Measurements from ENCODE around the gene MARCKS.

MARCKS gene

DNA sequence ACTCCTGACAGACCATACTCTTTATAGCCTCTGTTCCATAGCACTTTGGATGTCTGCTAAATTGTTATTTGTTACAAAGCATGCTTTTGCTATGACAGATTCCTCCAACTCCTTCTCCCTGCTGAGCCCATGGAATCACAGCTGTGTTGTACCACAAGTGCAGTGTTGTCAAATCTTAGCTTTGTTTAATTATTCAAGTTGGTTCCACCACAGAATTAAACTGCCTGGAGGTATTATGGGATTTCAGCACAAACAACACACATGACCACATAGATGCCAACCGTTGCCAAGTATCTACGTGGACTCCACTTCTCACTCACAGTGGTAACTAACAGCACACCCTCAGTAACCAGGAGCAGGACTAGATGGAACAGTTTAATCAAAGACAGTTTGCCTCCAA, 32.7 kb upstream of the MARCKS start:
- Histone ChIP-seq H3K4me2 (ENCODE audit: low read length) (no peak overlapping the region), H3K9ac (ENCODE audit: low read length) (no peak overlapping the region), H3K79me2 (ENCODE audit: low read length) (no peaks in the 10 kb centered on the region), H2AFZ (ENCODE audit: low read depth, low read length) (no peak overlapping the region), H3K9me3 (ENCODE audit: insufficient read depth, low read length) (no peaks in the 10 kb centered on the region), H3K36me3 (replicated peaks; ENCODE audit: low read depth, low read length) (no peaks in the 10 kb centered on the region), H3K4me3 (ENCODE audit: low read length) (no peak overlapping the region), H3K4me1 (ENCODE audit: low read length) (peaks cover 6% of the 10 kb centered on the region; the same call in 1 of the 2 replicates), H3K27me3 (ENCODE audit: low read depth, low read length) (no peaks in the 10 kb centered on the region), H3K27ac (ENCODE audit: low read length) (no peak overlapping the region), H4K20me1 (ENCODE audit: insufficient read depth, low read length) (no peaks in the 10 kb centered on the region)
- TF ChIP-seq EZH2phosphoT487 (IDR thresholded peaks at IDR 0.05; ENCODE audit: low read depth) = no peak
- TF ChIP-seq, protein P1, sequence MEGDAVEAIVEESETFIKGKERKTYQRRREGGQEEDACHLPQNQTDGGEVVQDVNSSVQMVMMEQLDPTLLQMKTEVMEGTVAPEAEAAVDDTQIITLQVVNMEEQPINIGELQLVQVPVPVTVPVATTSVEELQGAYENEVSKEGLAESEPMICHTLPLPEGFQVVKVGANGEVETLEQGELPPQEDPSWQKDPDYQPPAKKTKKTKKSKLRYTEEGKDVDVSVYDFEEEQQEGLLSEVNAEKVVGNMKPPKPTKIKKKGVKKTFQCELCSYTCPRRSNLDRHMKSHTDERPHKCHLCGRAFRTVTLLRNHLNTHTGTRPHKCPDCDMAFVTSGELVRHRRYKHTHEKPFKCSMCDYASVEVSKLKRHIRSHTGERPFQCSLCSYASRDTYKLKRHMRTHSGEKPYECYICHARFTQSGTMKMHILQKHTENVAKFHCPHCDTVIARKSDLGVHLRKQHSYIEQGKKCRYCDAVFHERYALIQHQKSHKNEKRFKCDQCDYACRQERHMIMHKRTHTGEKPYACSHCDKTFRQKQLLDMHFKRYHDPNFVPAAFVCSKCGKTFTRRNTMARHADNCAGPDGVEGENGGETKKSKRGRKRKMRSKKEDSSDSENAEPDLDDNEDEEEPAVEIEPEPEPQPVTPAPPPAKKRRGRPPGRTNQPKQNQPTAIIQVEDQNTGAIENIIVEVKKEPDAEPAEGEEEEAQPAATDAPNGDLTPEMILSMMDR (IDR thresholded peaks at IDR 0.05; ENCODE audit: low read depth, low read length) = no peak

DNA sequence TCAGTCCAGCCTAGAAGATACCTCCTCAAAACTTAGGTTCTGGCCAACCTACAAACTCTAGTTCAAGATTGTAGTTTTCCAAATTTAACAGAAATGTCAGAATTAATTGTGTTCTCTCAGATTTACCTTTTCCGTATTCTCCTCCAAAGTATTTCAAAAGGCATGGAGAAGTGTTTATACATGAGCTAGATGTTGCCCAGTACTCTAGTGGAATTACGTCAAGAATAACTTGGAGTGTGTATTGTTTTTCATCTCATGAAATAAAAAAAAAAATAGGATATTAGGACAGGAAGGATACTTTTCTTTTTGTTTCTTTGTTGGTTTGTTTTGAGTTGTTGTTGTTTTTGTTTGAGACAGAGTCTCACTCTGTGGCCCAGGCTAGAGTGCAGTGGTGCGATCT, 32.3 kb upstream of the MARCKS start:
- no peak overlapping the region for H3K27ac ChIP-seq (ENCODE audit: low read length)

DNA sequence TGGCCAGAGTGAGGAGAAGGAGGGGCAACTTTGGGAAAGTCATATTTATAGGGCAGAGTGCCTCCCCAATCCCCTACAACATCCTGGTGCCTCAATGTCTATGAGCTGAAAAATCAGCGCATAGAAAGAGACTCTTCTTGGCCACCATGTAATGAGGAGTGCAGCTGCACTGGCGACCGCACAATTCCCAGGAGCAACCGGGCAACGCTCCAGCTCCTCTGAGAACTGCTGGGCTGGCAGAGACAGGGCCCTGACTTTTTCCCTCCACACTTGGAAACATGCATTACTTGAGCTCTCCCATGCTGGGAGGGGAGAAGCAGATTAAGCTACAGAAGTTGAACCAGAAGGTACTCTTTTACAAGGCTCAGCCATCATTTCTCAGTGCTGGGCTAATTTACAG, 31.4 kb upstream of the MARCKS start:
- Histone ChIP-seq H3K4me1 (ENCODE audit: low read length) (peaks cover 4% of the 10 kb centered on the region; the same call in 1 of the 2 replicates), H3K36me3 (replicated peaks; ENCODE audit: low read depth, low read length) (no peaks in the 10 kb centered on the region), H3K9ac (ENCODE audit: low read length) (no peak overlapping the region), H3K79me2 (ENCODE audit: low read length) (no peaks in the 10 kb centered on the region), H3K9me3 (ENCODE audit: insufficient read depth, low read length) (no peaks in the 10 kb centered on the region), H3K27ac (ENCODE audit: low read length) (no peak overlapping the region), H3K27me3 (ENCODE audit: low read depth, low read length) (no peaks in the 10 kb centered on the region), H3K4me2 (ENCODE audit: low read length) (no peak overlapping the region), H3K4me3 (ENCODE audit: low read length) (no peak overlapping the region), H2AFZ (ENCODE audit: low read depth, low read length) (no peak overlapping the region), H4K20me1 (ENCODE audit: insufficient read depth, low read length) (no peaks in the 10 kb centered on the region)
- no peak for TF ChIP-seq EZH2phosphoT487 (IDR thresholded peaks at IDR 0.05; ENCODE audit: low read depth)
- TF ChIP-seq, protein P1 (IDR thresholded peaks at IDR 0.05; ENCODE audit: low read depth, low read length) = no peak

More for the DNA sequence above, 32.3 kb upstream of the MARCKS start:
- Histone ChIP-seq H3K79me2 (ENCODE audit: low read length) (no peaks in the 10 kb centered on the region), H4K20me1 (ENCODE audit: insufficient read depth, low read length) (no peaks in the 10 kb centered on the region), H3K9ac (ENCODE audit: low read length) (no peak overlapping the region), H3K36me3 (replicated peaks; ENCODE audit: low read depth, low read length) (no peaks in the 10 kb centered on the region), H3K9me3 (ENCODE audit: insufficient read depth, low read length) (no peaks in the 10 kb centered on the region), H3K4me2 (ENCODE audit: low read length) (no peak overlapping the region), H3K4me3 (ENCODE audit: low read length) (no peak overlapping the region), H3K4me1 (ENCODE audit: low read length) (peaks cover 4% of the 10 kb centered on the region; the same call in 1 of the 2 replicates), H3K27me3 (ENCODE audit: low read depth, low read length) (no peaks in the 10 kb centered on the region), H2AFZ (ENCODE audit: low read depth, low read length) (no peak overlapping the region)
- TF ChIP-seq, protein P1 (IDR thresholded peaks at IDR 0.05; ENCODE audit: low read depth, low read length) = no peak
- TF ChIP-seq EZH2phosphoT487 (IDR thresholded peaks at IDR 0.05; ENCODE audit: low read depth) = no peak

DNA sequence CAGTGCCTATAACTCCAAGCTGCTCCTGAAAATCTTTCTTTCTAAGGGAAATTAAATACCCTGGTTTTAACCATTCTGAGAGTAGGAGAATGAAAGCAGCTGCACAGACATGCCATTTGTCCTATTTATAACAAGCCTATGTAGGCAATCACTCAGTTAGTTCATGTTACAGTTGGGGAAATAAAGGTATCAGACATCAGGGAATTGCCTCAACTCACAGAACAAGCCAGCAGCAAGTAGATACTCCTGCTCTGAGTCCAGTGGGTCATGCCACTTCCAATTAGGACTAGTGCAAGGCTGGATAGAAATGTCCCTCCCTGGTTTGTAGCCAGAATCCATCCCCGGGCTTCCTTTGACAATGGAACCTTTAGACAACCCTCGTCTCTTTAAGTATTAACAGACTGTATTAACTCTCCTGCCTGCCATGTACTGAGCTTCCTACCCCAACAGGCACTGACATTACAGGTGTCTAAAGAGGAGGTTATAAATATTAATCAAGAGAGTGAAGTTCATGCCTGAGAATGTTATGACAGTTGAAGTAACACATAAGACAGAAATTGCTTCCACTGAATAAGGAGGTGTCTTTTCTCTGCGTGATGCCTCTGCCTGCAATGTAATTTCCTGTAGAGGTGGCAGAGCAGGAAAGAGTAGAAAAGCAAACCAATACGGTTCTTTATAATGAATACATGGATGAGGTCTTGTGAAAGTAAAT, 28.0 kb upstream of the MARCKS start:
- Histone ChIP-seq H3K9ac (ENCODE audit: low read length) (no peak overlapping the region), H3K4me3 (ENCODE audit: low read length) (no peak overlapping the region), H3K79me2 (ENCODE audit: low read length) (no peaks in the 10 kb centered on the region), H2AFZ (ENCODE audit: low read depth, low read length) (no peak overlapping the region), H3K4me1 (ENCODE audit: low read length) (peaks cover 4% of the 10 kb centered on the region; the same call in 1 of the 2 replicates), H3K27ac (ENCODE audit: low read length) (no peak overlapping the region), H3K36me3 (replicated peaks; ENCODE audit: low read depth, low read length) (no peaks in the 10 kb centered on the region), H4K20me1 (ENCODE audit: insufficient read depth, low read length) (no peaks in the 10 kb centered on the region), H3K9me3 (ENCODE audit: insufficient read depth, low read length) (no peaks in the 10 kb centered on the region), H3K4me2 (ENCODE audit: low read length) (no peak overlapping the region), H3K27me3 (ENCODE audit: low read depth, low read length) (no peaks in the 10 kb centered on the region)
- no peak for TF ChIP-seq EZH2phosphoT487 (IDR thresholded peaks at IDR 0.05; ENCODE audit: low read depth)
- TF ChIP-seq, protein P1 (IDR thresholded peaks at IDR 0.05; ENCODE audit: low read depth, low read length) = no peak

Measured in OCI-LY3 (cell line).